Gastrocnemius medialis (tissue), 4 donors: Measurements from ENCODE around the gene ZFP64. TPM values are rescaled to one million over a fixed set of nuclear protein-coding genes. Genes with fewer than 3 reads are reported as not detected.
"Not testable (repeated sequence)": the region's sequence is repeated elsewhere in the genome, so short reads cannot be mapped to it uniquely, and the experiment has no call there.

Experiments
- ATAC-seq, 2 donors: fragments of 150-250 bp; one replicate each; pipeline ENCODE4 v1.9.1; 2016
- DNase-seq, 2 donors: peaks; one replicate each; pipeline ENCODE4 v3.0.0-alpha.2; 2019
- H3K27ac ChIP-seq, 4 donors: fragments of 200-600 bp; sonication (generic); 1 replicate in 1 of 4; 2 replicates in 3 of 4; pipeline ENCODE4 v1.5.1; 2016 to 2018; ENCODE audit warnings: mild to moderate bottlenecking in 2 of 4, moderate library complexity in 1 of 4
- H3K27me3 ChIP-seq, 3 donors: fragments of 200-600 bp; sonication (generic) in 2 of 3; 1 replicate in 1 of 3; 2 replicates in 2 of 3; pipeline versions ENCODE4 v1.5.1 to v1.6.0; 2016 to 2019; ENCODE audit warnings: mild to moderate bottlenecking in 1 of 3, moderate library complexity in 1 of 3
- H3K36me3 ChIP-seq, 2 donors: fragments of 200-600 bp; sonication (generic) in 1 of 2; one replicate each; pipeline ENCODE4 v1.5.1; 2017 to 2018
- H3K4me1 ChIP-seq, 2 donors: fragments of 200-600 bp; sonication (generic) in 1 of 2; one replicate each; pipeline ENCODE4 v1.5.1; 2016 to 2017; ENCODE audit warnings: mild to moderate bottlenecking in 2 of 2
- H3K4me3 ChIP-seq, 4 donors: fragments of 200-600 bp; sonication (generic) in 3 of 4; 1 replicate in 1 of 4; 2 replicates in 3 of 4; pipeline ENCODE4 v1.5.1; 2016 to 2019; ENCODE audit warnings: mild to moderate bottlenecking in 2 of 4
- H3K9me3 ChIP-seq, 3 donors: fragments of 200-600 bp; sonication (generic) in 2 of 3; 1 replicate in 1 of 3; 2 replicates in 2 of 3; pipeline ENCODE4 v1.5.1; 2016 to 2019
- CTCF ChIP-seq, 5 experiments: fragments of 450-650 bp in 3 of 5; fragments of 200-600 bp in 2 of 5; sonication (generic) in 2 of 5; IDR thresholded peaks in 4 of 5; conservative IDR thresholded peaks in 1 of 5; 1 replicate in 4 of 5; 2 replicates in 1 of 5; pipeline ENCODE4 v1.5.1; 2016 to 2019; ENCODE audit warnings: antibody characterized with exemption in 5 of 5, mild to moderate bottlenecking in 3 of 5, moderate library complexity in 3 of 5
- POLR2A ChIP-seq, 2 donors: fragments of 450-650 bp; IDR thresholded peaks; one replicate each; pipeline ENCODE4 v1.6.1; 2017; ENCODE audit warnings: antibody characterized with exemption in 2 of 2, mild to moderate bottlenecking in 2 of 2, moderate library complexity in 2 of 2
- in situ Hi-C, 4 donors: fragments of 200-750 bp; cut with MboI; loops; one replicate each; pipeline versions ENCODE4 v1.15.0 to v1.8.0; 2017; ENCODE audit warnings: low sequenced_read_pairs in 4 of 4
- intact Hi-C: fragments of 100-400 bp; cut with DNase I; formaldehyde crosslinking; loops from one replicate; pipeline ENCODE4 v1.15.1; 2023; ENCODE audit warnings: low total_unique reads
- total RNA-seq, 4 donors: library from RNA; depleted of rRNA; stranded (reverse); fragments of >200 nt; gene quantifications; one replicate each; pipeline versions ENCODE4 v1.1.0 to v1.2.3, GENCODE V29; 2016

Gene ZFP64
- total RNA-seq, 4 donors from 2014 or later, result 3.3 to 8.0 (median 3.9) TPM

GRCh38 chr20:52235129-52235528 is 43.5 kb upstream of the ZFP64 start:
- Histone ChIP-seq H3K27ac (no peak overlapping the region), H3K36me3 (no peaks in the 10 kb centered on the region), H3K4me1 (no peaks in the 10 kb centered on the region), H3K4me3 (no peak overlapping the region), H3K9me3 (no peaks in the 10 kb centered on the region), H3K27me3 (no peaks in the 10 kb centered on the region)
- intact Hi-C loops, result no loop called here
- ATAC-seq (no peak), DNase-seq (no peak)
- TF ChIP-seq POLR2A (IDR thresholded peaks at IDR 0.05) (no peak), CTCF (IDR thresholded peaks at IDR 0.05 in 4 of 5, conservative IDR thresholded peaks at IDR 0.05 in 1 of 5) (no peak)
- in situ Hi-C loops, result no loop called here

GRCh38 chr20:52234302-52235045 is 42.9 kb upstream of the ZFP64 start:
- Histone ChIP-seq H3K9me3 (no peaks in the 10 kb centered on the region), H3K4me3 (no peak overlapping the region), H3K27ac (no peak overlapping the region), H3K4me1 (no peaks in the 10 kb centered on the region), H3K36me3 (no peaks in the 10 kb centered on the region), H3K27me3 (no peaks in the 10 kb centered on the region)
- in situ Hi-C loops, result no loop called here
- intact Hi-C loops, result no loop called here
- TF ChIP-seq POLR2A (IDR thresholded peaks at IDR 0.05) (no peak), CTCF (IDR thresholded peaks at IDR 0.05 in 4 of 5, conservative IDR thresholded peaks at IDR 0.05 in 1 of 5) (no peak)
- DNase-seq (no peak), ATAC-seq (no peak)

- in situ Hi-C loops, result no loop called here
- no peaks in the 10 kb centered on the region for H3K36me3 ChIP-seq
- H3K27ac ChIP-seq, result no peak overlapping the region
- TF ChIP-seq POLR2A (IDR thresholded peaks at IDR 0.05) (no peak), CTCF (IDR thresholded peaks at IDR 0.05 in 4 of 5, conservative IDR thresholded peaks at IDR 0.05 in 1 of 5) (no peak)
- no peak for ATAC-seq
- no peak for DNase-seq
- no peaks in the 10 kb centered on the region for H3K9me3 ChIP-seq
- intact Hi-C loops, result no loop called here
- peaks cover 2 to 9% (median 3%) of the 10 kb centered on the region in 3 donors for H3K27me3 ChIP-seq
- H3K4me3 ChIP-seq, result no peak overlapping the region
- no peaks in the 10 kb centered on the region for H3K4me1 ChIP-seq
Measured at GRCh38 chr20:52231230-52231746, 39.7 kb upstream of the ZFP64 start.

- H3K4me1 ChIP-seq, result no peaks in the 10 kb centered on the region
- no peak for TF ChIP-seq CTCF (IDR thresholded peaks at IDR 0.05 in 4 of 5, conservative IDR thresholded peaks at IDR 0.05 in 1 of 5)
- TF ChIP-seq POLR2A (IDR thresholded peaks at IDR 0.05), result no peak
- no peaks in the 10 kb centered on the region for H3K9me3 ChIP-seq
- ATAC-seq (no peak), DNase-seq (no peak)
- intact Hi-C loops, result no loop called here
- no peak overlapping the region for H3K4me3 ChIP-seq
- no peak overlapping the region for H3K27ac ChIP-seq
- in situ Hi-C loops, result no loop called here
- H3K27me3 ChIP-seq, result peaks cover 2 to 9% (median 3%) of the 10 kb centered on the region in 3 donors
- no peaks in the 10 kb centered on the region for H3K36me3 ChIP-seq
Measured at GRCh38 chr20:52230409-52230808, 38.8 kb upstream of the ZFP64 start.

- DNase-seq, H3K36me3 ChIP-seq, H3K9me3 ChIP-seq, intact Hi-C loops, H3K4me3 ChIP-seq, H3K4me1 ChIP-seq, in situ Hi-C loops, H3K27ac ChIP-seq, ATAC-seq, H3K27me3 ChIP-seq: not testable (repeated sequence)
Measured at GRCh38 chr20:52229346-52229745, 37.8 kb upstream of the ZFP64 start.
